Naive thymus-derived CD4-positive, alpha-beta T cell (primary cell): ENCODE results near the gene PLVAP. TPM values are rescaled to one million over a fixed set of nuclear protein-coding genes. Genes with fewer than 3 reads are reported as not detected.

Experiments used
- ATAC-seq: fragments of 150-1000 bp; cut with Tn5 transposase; 2 replicates; pipeline ENCODE4 v1.10.0; 2021; ENCODE audit warnings: mild to moderate bottlenecking, moderate library complexity
- CTCF ChIA-PET: fragments of 350-600 bp; sonication (Branson Sonifier 250); formaldehyde crosslinking; loops from one replicate; lab custom pipeline; 2021; ENCODE audit warnings: antibody characterized with exemption; lab: Charles Lee
- POLR2A ChIA-PET: fragments of 350-600 bp; sonication (Branson Sonifier 250); formaldehyde crosslinking; loops from one replicate; lab custom pipeline; 2021; ENCODE audit warnings: antibody characterized with exemption, inconsistent platforms; lab: Charles Lee
- DNase-seq, 9 donors: peaks; one replicate each; pipeline versions ENCODE4 v3.0.0 to v3.0.0-alpha.2; 2020 to 2022; ENCODE audit warnings: mixed read lengths in 1 of 9
- H3K27ac ChIP-seq: one replicate; pipeline ENCODE4 v1.7.0; 2013; ENCODE audit warnings: mild to moderate bottlenecking, low read depth, low read length, moderate library complexity
- H3K27me3 ChIP-seq, 2 donors: one replicate each; pipeline ENCODE4 v1.7.0; 2013; ENCODE audit warnings: low read length in 2 of 2, mild to moderate bottlenecking in 2 of 2, moderate library complexity in 2 of 2; ENCODE audit not compliant: control insufficient read depth in 2 of 2, insufficient read depth in 2 of 2
- H3K36me3 ChIP-seq, 3 experiments: 1 replicate in 2 of 3; 2 replicates in 1 of 3; pipeline ENCODE4 v1.7.0; 2013; ENCODE audit warnings: low read length in 3 of 3, mild to moderate bottlenecking in 3 of 3, moderate library complexity in 1 of 3; ENCODE audit not compliant: insufficient read depth in 3 of 3, control insufficient read depth in 2 of 3
- H3K4me1 ChIP-seq, 2 donors: one replicate each; pipeline ENCODE4 v1.7.0; 2013; ENCODE audit warnings: low read length in 2 of 2, mild to moderate bottlenecking in 2 of 2, moderate library complexity in 1 of 2; ENCODE audit not compliant: control insufficient read depth in 2 of 2, insufficient read depth in 2 of 2
- H3K4me3 ChIP-seq: 2 replicates; pipeline ENCODE4 v1.7.0; 2013; ENCODE audit warnings: mild to moderate bottlenecking, low read length
- H3K9me3 ChIP-seq, 3 experiments: 1 replicate in 2 of 3; 2 replicates in 1 of 3; pipeline ENCODE4 v1.7.0; 2013; ENCODE audit warnings: low read length in 3 of 3; ENCODE audit not compliant: control insufficient read depth in 2 of 3
- H3K27ac Mint-ChIP-seq, 9 donors: one replicate each; pipeline ENCODE4 v1.8.0; 2020 to 2022; ENCODE audit warnings: mixed read lengths in 9 of 9, mild to moderate bottlenecking in 8 of 9, moderate library complexity in 5 of 9, inconsistent platforms in 2 of 9
- H3K27me3 Mint-ChIP-seq, 5 donors: one replicate each; pipeline ENCODE4 v1.8.0; 2021 to 2022; ENCODE audit warnings: mixed read lengths in 5 of 5, mild to moderate bottlenecking in 1 of 5
- H3K36me3 Mint-ChIP-seq, 5 donors: one replicate each; pipeline ENCODE4 v1.8.0; 2020 to 2022; ENCODE audit warnings: mixed read lengths in 5 of 5, mild to moderate bottlenecking in 3 of 5, inconsistent platforms in 1 of 5
- H3K4me1 Mint-ChIP-seq, 7 donors: one replicate each; pipeline ENCODE4 v1.8.0; 2020 to 2022; ENCODE audit warnings: mixed read lengths in 7 of 7, mild to moderate bottlenecking in 3 of 7, inconsistent platforms in 1 of 7
- H3K4me3 Mint-ChIP-seq, 10 donors: one replicate each; pipeline ENCODE4 v1.8.0; 2020 to 2022; ENCODE audit warnings: mild to moderate bottlenecking in 10 of 10, mixed read lengths in 10 of 10, moderate library complexity in 6 of 10, inconsistent platforms in 2 of 10
- H3K9me3 Mint-ChIP-seq, 11 donors: one replicate each; pipeline ENCODE4 v1.8.0; 2020 to 2022; ENCODE audit warnings: mixed read lengths in 11 of 11, mild to moderate bottlenecking in 4 of 11, inconsistent platforms in 1 of 11, moderate library complexity in 1 of 11
- intact Hi-C, 2 donors: fragments of 100-400 bp; cut with micrococcal nuclease; formaldehyde crosslinking; loops; one replicate each; pipeline ENCODE4 v1.15.1; 2023
- polyA plus RNA-seq, 2 donors: library from polyadenylated mRNA; unstranded; fragments of 300-500 nt; fragmentation: Illumina TruSeq; gene quantifications; one replicate each; pipeline ENCODE4 v1.2.3, GENCODE V29; 2021
- total RNA-seq, 6 experiments: library from RNA in 5 of 6; stranded (reverse) in 5 of 6; gene quantifications; 1 replicate in 5 of 6; 2 replicates in 1 of 6; pipeline ENCODE4 v1.2.3 and lab custom pipeline; 2021 to 2026

The PLVAP gene
- total and polyA plus RNA-seq, 7 experiments from 2014 or later: 0.24 to 0.43 (median 0.42) TPM; not detected in 4

DNA sequence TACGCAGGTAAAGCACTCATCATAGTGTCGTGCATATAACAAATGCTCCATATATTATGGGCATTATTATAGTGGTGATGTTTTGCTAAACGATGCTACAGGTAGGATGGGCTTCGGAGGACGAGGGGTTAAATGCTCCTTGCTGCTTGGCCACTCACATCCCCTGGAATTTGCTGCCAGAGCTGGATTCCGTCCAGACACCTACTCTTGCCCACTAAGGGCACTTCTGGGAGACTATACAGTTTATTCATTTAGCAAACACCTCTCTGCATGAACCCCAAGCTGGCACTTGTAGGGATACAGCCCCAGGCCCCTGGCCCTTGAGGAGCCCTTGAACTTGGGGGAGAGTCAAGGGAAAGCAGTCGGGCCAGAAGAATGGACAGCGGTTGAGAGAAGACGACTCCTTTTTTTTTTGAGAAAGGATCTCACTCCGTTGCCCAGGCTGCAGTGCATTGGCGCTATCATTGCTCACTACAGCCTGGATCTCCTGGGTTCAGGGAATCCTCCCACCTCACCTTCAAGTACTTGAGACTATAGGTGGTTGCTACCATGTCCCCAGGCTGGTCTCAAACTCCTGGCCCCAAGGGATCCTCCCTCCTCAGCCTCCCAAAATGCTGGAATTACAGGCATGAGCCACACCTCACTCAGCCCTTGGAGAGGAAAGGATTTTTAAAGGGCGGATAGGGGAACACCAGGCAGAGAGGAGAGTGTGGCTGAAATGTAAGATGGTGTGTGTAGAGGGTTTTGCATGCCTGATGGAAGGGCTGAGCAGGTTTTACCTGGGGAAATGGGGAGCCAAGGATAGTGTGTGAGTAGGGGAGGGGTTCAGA is 72.5 kb downstream of the PLVAP start:
- peaks cover 0 to 4% (median 0%) of the 10 kb centered on the region in 5 donors for H3K36me3 Mint-ChIP-seq
- POLR2A ChIA-PET: interaction anchor here (0.5 to 5.8 kb wide), 14 partner anchors 12 to 832 kb away, joined by 3 to 56 read pairs (median 4); partner anchors contain the start of genes ANKLE1, ANO8, BABAM1 and GTPBP3
- intact Hi-C loops: loop anchor here (1.0 to 10.0 kb wide), 13 partner anchors 12 to 1927 kb away; partner anchors contain the start of genes BABAM1 (in 2 of the 2), C19orf44 (in 2 of the 2), CALR3 (in 2 of the 2) and HAUS8 (in 2 of the 2)
- no peaks in the 10 kb centered on the region for H3K9me3 ChIP-seq
- no peaks in the 10 kb centered on the region for H3K9me3 Mint-ChIP-seq
- no peak for ATAC-seq
- peak overlapping the region; percentile 26 to 93 (median 90) for H3K27ac Mint-ChIP-seq
- H3K36me3 ChIP-seq: peaks cover 0 to 7% (median 0%) of the 10 kb centered on the region in 3 experiments
- H3K27ac ChIP-seq: peak overlapping the region; percentile 40
- H3K27me3 ChIP-seq: no peaks in the 10 kb centered on the region
- no peak overlapping the region for H3K4me3 ChIP-seq
- CTCF ChIA-PET: interaction anchor here (0.6 to 1.3 kb wide), 7 partner anchors 7 to 92 kb away, joined by 3 to 5 read pairs (median 3); partner anchors contain the start of genes ANO8 and BABAM1
- DNase-seq: no peak
- peak overlapping the region; percentile 84 to 94 (median 90) for H3K4me3 Mint-ChIP-seq
- H3K27me3 Mint-ChIP-seq: no peaks in the 10 kb centered on the region
- H3K4me1 ChIP-seq: peaks cover 15 to 22% of the 10 kb centered on the region in 2 donors
- peaks cover 22 to 56% (median 50%) of the 10 kb centered on the region in 7 donors for H3K4me1 Mint-ChIP-seq

GRCh38 chr19:17303940-17304267 is 73.2 kb downstream of the PLVAP start:
- Histone ChIP-seq H3K4me3 (peak overlapping the region; percentile 79), H3K9me3 (no peaks in the 10 kb centered on the region), H3K36me3 (peaks cover 0 to 4% (median 0%) of the 10 kb centered on the region in 3 experiments), H3K27ac (peak overlapping the region; percentile 85), H3K27me3 (no peaks in the 10 kb centered on the region), H3K4me1 (peaks cover 15 to 22% of the 10 kb centered on the region in 2 donors)
- CTCF ChIA-PET: interaction anchor here (0.6 kb wide), 1 partner anchor 20 kb away, joined by 3 read pairs; no protein-coding TSS in a partner anchor
- no peak for DNase-seq
- POLR2A ChIA-PET: interaction anchor here (0.5 to 3.1 kb wide), 5 partner anchors 11 to 117 kb away, joined by 3 to 18 read pairs (median 3); partner anchors contain the start of gene ANO8
- peaks cover 0 to under 1% (median 0%) of the 10 kb centered on the region in 5 donors for H3K36me3 Mint-ChIP-seq
- no peaks in the 10 kb centered on the region for H3K27me3 Mint-ChIP-seq
- H3K4me1 Mint-ChIP-seq: peaks cover 16 to 49% (median 43%) of the 10 kb centered on the region in 7 donors
- H3K27ac Mint-ChIP-seq: peak overlapping the region in 6 of 9 donors; percentile 20 to 90 (median 65)
- no peaks in the 10 kb centered on the region for H3K9me3 Mint-ChIP-seq
- ATAC-seq: no peak
- H3K4me3 Mint-ChIP-seq: peak overlapping the region; percentile 71 to 87 (median 79)
- intact Hi-C loops: loop anchor here (10.0 kb wide), 2 partner anchors 809 to 1221 kb away; partner anchors contain the start of genes C19orf44 (in 1 of the 2), CALR3 (in 1 of the 2) and ELL (in 1 of the 2)

DNA sequence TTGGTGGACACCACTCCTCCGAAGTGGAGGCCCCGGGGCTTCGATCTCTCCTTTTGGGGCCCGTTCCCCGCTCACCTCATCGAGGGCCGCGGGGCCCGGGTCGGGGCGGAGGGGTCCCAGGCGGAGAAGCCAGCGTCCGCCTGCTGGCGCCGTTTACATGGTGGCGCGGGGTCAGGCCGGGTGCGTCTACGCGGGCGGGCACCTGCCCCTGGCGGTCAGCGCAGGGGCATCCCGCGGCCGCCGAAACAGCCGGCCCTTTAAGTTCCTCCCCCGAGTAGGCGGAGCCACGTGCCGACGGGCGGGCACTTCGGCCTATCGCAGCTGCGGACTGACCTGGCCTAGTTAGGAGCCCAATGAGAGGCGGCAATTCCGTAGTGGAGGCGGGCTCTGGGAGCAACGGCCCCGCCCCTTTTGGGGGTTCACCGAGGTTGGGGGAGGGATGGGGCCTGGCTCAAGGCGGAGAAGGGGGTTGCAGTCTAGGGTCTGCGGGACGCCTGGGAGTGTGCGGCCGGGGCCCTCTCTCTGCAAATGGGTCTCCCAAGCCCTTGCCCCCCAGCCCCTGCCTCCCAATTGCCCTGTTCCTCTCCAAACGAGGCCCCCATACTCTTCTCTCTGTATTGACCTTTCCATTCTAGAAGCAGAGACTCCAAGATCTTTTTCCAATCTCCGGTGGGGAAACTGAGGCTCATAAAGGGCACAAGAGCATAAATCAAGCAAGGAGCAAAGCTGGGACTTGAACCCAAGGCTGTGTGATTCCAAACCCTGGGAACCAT is 73.8 kb downstream of the PLVAP start, which contains the start of gene ABHD8:
TSS of gene ABHD8 (minus strand) at position 259 of the 773 bp plus-strand sequence. CDS start 1,809 bp downstream, outside the sequence.
- ChIA-PET POLR2A (interaction anchor here (0.8 to 3.1 kb wide), 3 partner anchors 11 to 116 kb away, joined by 3 to 18 read pairs (median 4); partner anchors contain the start of gene ANO8), CTCF (interaction anchor here (0.6 kb wide), 2 partner anchors 19 to 20 kb away, joined by 3 read pairs; no protein-coding TSS in a partner anchor)
- peaks cover 15 to 22% of the 10 kb centered on the region in 2 donors for H3K4me1 ChIP-seq
- no peaks in the 10 kb centered on the region for H3K27me3 ChIP-seq
- peak within 1 kb of the TSS; percentile 79 for H3K4me3 ChIP-seq
- intact Hi-C loops: loop anchor here (10.0 kb wide), 2 partner anchors 809 to 1221 kb away; partner anchors contain the start of genes C19orf44 (in 1 of the 2), CALR3 (in 1 of the 2) and ELL (in 1 of the 2)
- no peaks in the 10 kb centered on the region for H3K9me3 ChIP-seq
- peaks cover 0 to 5% (median 0%) of the 10 kb centered on the region in 5 donors for H3K36me3 Mint-ChIP-seq
- peak within 1 kb of the TSS; percentile 67 to 90 (median 74) for H3K27ac Mint-ChIP-seq
- H3K9me3 Mint-ChIP-seq: peaks cover 0 to 1% (median 0%) of the 10 kb centered on the region in 11 donors
- ATAC-seq (peak; percentile 87), DNase-seq (peak; percentile 87 to 94 (median 90))
- peak within 1 kb of the TSS; percentile 71 to 91 (median 81) for H3K4me3 Mint-ChIP-seq
- peak within 1 kb of the TSS; percentile 85 for H3K27ac ChIP-seq
- H3K27me3 Mint-ChIP-seq: no peaks in the 10 kb centered on the region
- H3K4me1 Mint-ChIP-seq: peaks cover 16 to 48% (median 42%) of the 10 kb centered on the region in 7 donors
- peaks cover 0 to 8% (median 0%) of the 10 kb centered on the region in 3 experiments for H3K36me3 ChIP-seq

DNA sequence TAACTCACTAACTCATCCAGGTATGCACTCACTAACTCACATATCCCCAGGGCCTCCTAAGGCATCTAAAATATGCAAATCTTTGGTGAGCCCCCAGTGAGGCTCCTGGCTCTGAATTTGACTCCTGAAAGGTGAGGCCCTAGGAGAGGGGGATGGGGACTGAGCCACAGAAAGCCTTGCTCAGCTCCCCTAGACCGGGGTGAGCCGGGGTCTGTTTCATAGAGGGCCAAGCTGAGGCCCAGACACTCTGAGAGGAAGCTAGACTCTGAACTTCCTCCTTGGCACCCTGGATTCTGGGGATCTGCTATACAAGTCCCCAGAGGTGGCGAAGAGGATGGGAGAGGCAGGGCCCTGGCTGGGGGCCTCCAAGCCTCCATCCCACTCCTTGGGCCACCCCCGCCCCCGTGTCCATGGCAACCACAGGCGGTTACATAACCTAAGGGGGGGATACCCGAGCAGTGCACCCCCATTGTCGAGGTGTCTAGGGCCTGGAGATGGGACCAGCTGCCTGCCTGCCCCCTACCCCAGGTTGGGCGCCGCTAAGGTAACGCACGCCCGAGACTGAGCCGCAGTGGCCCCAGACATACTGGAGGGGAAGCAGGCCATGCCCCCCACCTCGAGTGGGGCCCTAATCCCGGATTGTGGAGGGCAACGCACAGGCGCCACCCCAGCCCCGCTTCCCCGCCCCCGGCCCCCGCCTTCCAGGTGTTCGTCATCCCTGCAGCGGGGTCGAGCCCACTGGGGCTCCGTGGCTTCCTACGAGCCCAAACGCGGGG is 74.6 kb downstream of the PLVAP start:
- intact Hi-C loops: loop anchor here (10.0 kb wide), 2 partner anchors 808 to 1222 kb away; partner anchors contain the start of genes C19orf44 (in 1 of the 2), CALR3 (in 1 of the 2) and ELL (in 1 of the 2)
- H3K4me1 ChIP-seq: peaks cover 15 to 22% of the 10 kb centered on the region in 2 donors
- H3K4me1 Mint-ChIP-seq: peaks cover 16 to 42% (median 37%) of the 10 kb centered on the region in 7 donors
- peak overlapping the region; percentile 85 for H3K27ac ChIP-seq
- H3K27me3 Mint-ChIP-seq: no peaks in the 10 kb centered on the region
- H3K9me3 ChIP-seq: no peaks in the 10 kb centered on the region
- H3K36me3 ChIP-seq: peaks cover 0 to 12% (median 0%) of the 10 kb centered on the region in 3 experiments
- peak overlapping the region; percentile 79 for H3K4me3 ChIP-seq
- ChIA-PET CTCF (interaction anchor here (0.6 to 0.8 kb wide), 4 partner anchors 19 to 1474 kb away, joined by 3 to 5 read pairs (median 3); no protein-coding TSS in a partner anchor), POLR2A (interaction anchor here (0.8 to 3.1 kb wide), 3 partner anchors 9 to 34 kb away, joined by 3 to 18 read pairs (median 5); no protein-coding TSS in a partner anchor)
- peak overlapping the region; percentile 66 to 87 (median 78) for H3K4me3 Mint-ChIP-seq
- no peaks in the 10 kb centered on the region for H3K27me3 ChIP-seq
- peaks cover 0 to 9% (median 0%) of the 10 kb centered on the region in 5 donors for H3K36me3 Mint-ChIP-seq
- DNase-seq: peak in 1 of 9 donors; percentile 63
- peak; percentile 0 for ATAC-seq
- H3K27ac Mint-ChIP-seq: peak overlapping the region in 7 of 9 donors; percentile 22 to 69 (median 62)
- H3K9me3 Mint-ChIP-seq: peaks cover 0 to 5% (median 0%) of the 10 kb centered on the region in 11 donors
